SH-SY5Y (cell line): ENCODE measurements around the gene CNTLN.

Source experiments
- GATA2 ChIP-seq: IDR thresholded peaks from 2 replicates; pipeline ENCODE4 v1.6.1; 2011; ENCODE audit warnings: mild to moderate bottlenecking, low read depth, low read length
- GATA3 ChIP-seq: IDR thresholded peaks from 2 replicates; pipeline ENCODE4 v1.6.1; 2011; ENCODE audit warnings: low read depth, mild to moderate bottlenecking, low read length, moderate library complexity

DNA sequence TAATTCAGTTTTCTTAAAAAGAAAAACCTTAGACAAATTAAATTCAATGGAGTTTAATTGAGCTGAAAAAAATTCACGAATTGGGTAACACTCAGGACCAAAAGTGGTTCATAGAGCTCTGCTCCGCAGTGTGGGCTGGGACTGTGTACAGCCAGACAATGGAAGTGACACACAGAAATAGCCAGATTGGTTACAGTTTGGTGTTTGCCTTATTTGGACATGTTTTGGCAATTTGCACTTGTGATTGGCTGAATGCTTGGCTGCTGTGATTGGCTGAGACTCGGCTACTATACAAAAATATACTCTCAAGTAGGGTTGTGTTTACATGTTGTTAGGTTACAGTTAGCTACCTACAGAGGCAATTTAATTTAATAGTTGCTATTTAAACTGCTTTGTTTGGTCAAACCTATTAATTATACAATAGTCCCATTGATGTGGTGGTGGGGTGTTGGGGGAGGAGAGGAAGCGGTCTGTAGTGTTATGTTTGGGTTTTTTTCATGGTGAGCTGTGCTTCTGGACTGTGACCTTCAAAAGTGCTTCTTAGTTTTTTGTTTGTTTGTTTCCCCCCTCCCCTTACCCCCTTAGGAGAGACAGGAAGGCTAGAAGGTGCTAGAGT lies 95.2 kb downstream of the CNTLN start:
- TF ChIP-seq GATA2 = no peak
- TF ChIP-seq GATA3 = no peak
